GM19043 (cell line): Measurements from ENCODE around the gene S100A6.
"Not testable (repeated sequence)": the region's sequence is repeated elsewhere in the genome, so short reads cannot be mapped to it uniquely, and the experiment has no call there.

ENCODE experiments used
- ATAC-seq: cut with Tn5 transposase; IDR thresholded peaks from one replicate; pipeline ENCODE4 v1.9.1; 2021; ENCODE audit warnings: low read depth; ENCODE audit not compliant: unreplicated experiment

Gene S100A6

GRCh38 chr1:153535242-153536011 is at the start of gene S100A6:
Gene S100A6, minus strand, starts transcription at chr1:153535991. Its CDS starts 652 bp downstream, at chr1:153535339.
- no peak for ATAC-seq

GRCh38 chr1:153585006-153585405 is 49.2 kb upstream of the S100A6 start:
- no peak for ATAC-seq

DNA sequence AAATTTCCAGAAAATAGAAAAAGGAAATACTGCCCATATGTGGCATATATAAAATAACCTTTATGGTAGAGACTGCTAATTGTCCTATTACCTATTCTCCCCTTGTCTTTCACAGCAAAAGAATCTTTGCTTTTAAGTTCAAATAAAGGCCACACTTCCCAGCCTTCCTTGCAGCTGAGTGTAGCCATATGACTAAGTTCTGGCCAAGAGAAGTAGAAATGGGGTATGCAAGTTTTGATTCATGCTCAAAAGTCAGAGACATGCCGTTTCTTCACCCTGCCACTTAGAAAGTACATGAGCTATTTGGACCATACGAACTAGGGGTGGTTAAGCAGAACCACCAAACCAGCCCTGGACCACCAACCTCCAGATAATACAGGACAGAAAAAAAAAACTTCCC is 48.2 kb upstream of the S100A6 start:
- ATAC-seq = no peak

DNA sequence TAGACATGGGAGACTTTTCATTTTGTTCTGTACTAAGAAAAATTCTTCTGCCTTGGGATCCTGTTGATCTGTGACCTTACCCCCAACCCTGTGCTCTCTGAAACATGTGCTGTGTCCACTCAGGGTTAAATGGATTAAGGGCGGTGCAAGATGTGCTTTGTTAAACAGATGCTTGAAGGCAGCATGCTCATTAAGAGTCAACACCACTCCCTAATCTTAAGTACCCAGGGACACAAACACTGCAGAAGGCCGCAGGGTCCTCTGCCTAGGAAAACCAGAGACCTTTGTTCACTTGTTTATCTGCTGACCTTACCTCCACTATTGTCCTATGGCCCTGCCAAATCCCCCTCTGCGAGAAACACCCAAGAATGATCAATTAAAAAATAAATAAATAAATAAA is 47.7 kb upstream of the S100A6 start:
- not testable (repeated sequence) for ATAC-seq

DNA sequence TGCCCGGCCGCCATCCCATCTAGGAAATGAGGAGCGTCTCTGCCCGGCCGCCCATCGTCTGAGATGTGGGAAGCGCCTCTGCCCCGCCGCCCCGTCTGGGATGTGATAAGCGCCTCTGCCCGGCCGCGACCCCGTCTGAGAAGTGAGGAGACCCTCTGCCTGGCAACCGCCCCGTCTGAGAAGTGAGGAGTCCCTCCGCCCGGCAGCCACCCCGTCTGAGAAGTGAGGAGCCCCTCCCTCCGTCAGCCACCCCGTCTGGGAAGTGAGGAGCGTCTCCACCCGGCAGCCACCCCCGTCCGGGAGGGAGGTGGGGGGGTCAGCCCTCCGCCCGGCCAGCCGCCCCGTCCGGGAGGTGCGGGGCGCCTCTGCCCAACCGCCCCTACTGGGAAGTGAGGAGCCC is 47.0 kb upstream of the S100A6 start:
- not testable (repeated sequence) for ATAC-seq

GRCh38 chr1:153578936-153579335 is 43.1 kb upstream of the S100A6 start:
- no peak for ATAC-seq

GRCh38 chr1:153578490-153578889 is 42.7 kb upstream of the S100A6 start:
- no peak for ATAC-seq

GRCh38 chr1:153577624-153578051 is 41.8 kb upstream of the S100A6 start:
- ATAC-seq = no peak

- ATAC-seq = no peak
These were observed 41.3 kb upstream of the S100A6 start for GRCh38 chr1:153577138-153577537.

DNA sequence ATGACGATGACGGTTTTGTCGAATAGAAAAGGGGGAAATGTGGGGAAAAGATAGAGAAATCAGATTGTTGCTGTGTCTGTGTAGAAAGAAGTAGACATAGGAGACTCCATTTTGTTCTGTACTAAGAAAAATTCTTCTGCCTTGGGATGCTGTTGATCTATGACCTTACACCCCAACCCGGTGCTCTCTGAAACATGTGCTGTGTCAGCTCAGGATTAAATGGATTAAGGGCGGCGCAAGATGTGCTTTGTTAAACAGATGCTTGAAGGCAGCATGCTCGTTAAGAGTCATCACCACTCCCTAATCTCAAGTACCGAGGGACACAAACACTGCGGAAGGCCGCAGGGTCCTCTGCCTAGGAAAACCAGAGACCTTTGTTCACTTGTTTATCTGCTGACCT is 39.7 kb upstream of the S100A6 start:
- not testable (repeated sequence) for ATAC-seq

- not testable (repeated sequence) for ATAC-seq
These were observed 39.3 kb upstream of the S100A6 start for GRCh38 chr1:153575081-153575491.

- no peak for ATAC-seq
These were observed 37.6 kb upstream of the S100A6 start for GRCh38 chr1:153573351-153573750.

DNA sequence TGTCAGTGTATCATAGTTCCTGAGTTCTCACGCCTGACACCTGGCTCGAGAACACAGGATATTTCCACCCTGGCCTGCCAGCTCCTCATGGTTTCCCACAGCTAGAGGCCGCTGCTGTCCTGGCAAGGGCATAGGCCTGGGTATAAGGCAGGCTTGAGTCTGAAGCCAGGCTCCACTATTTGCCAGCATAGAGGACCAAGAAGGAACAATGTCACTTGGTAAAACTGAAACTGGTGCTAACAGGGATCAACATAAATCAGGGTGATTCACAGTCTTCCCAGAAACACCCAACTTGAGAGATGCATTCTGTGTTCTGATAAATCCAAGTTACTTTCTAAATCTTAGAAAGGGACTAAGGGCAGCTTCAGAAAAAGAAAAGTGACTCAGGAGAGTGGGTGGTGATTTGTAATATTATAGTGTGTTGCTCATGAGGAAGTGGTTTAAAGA is 36.8 kb upstream of the S100A6 start:
- no peak for ATAC-seq

DNA sequence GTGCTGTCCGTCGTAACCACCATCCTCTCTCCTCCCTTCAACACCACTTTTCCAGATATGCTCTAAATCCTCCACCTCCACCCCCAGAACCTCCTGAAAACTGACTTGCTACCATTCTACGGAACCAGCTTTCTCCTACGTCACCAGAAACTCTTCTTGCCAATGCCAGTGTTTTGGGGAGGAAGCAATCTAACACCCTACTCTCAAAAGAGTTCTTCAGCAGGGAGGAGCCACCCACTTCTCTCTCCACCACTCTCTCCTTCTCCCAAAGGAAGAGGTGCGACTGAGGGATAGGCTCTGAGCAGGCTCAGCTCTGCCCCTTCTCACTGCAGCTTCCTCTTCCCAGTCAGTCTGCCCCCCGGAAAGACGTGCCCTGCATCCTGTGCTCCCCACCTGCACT is 35.9 kb upstream of the S100A6 start:
- ATAC-seq = no peak

DNA sequence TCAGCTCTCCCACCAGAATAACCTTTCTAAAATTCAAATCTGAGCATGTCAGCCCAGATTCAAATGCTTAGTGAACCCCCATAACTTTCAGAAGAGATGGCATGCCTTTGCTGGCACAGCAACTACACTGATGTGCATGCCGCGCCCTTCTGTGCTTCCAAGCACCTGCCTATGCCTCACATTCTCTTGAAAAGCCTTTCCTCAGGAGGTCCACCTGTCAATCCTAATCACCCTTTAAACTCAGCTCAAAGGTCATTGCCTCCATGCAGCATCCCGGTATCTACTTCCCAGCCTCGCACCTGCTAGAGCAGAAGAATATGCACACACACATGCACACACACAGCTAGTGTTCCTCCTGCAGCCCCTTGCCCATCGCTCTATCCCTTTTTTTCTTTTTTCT is 35.1 kb upstream of the S100A6 start:
- no peak for ATAC-seq

GRCh38 chr1:153569465-153569864 is 33.7 kb upstream of the S100A6 start:
- no peak for ATAC-seq

- ATAC-seq = no peak
These were observed 32.7 kb upstream of the S100A6 start for GRCh38 chr1:153568367-153569099.

- ATAC-seq = no peak
These were observed 32.0 kb upstream of the S100A6 start for GRCh38 chr1:153567621-153568366.

- no peak for ATAC-seq
These were observed 30.9 kb upstream of the S100A6 start for GRCh38 chr1:153566414-153567371.
